A549 (cell line): Measurements from ENCODE around the gene POLR3H. TPM values are rescaled to one million over a fixed set of nuclear protein-coding genes. Genes with fewer than 3 reads are reported as not detected.

ENCODE experiments used
- ATAC-seq, 2 experiments: fragments of 200-7000 bp in 1 of 2; fragments of >200 bp in 1 of 2; cut with Nextera tagmentation in 1 of 2; cut with Tn5 transposase in 1 of 2; 3 replicates each; pipeline versions ENCODE4 v1.8.0 to v1.9.1; 2018 to 2020; ENCODE audit warnings: mild to moderate bottlenecking in 1 of 2, moderate library complexity in 1 of 2
- CTCF ChIA-PET: fragments of 300-600 bp; sonication (Branson Sonifier 250); formaldehyde crosslinking; extraction: SDS; loops from one replicate; lab custom pipeline; 2021; ENCODE audit warnings: antibody characterized with exemption, inconsistent platforms; lab: Yijun Ruan, JAX
- POLR2A ChIA-PET: fragments of 350-600 bp; formaldehyde crosslinking; extraction: SDS; loops from one replicate; lab custom pipeline; 2021; ENCODE audit warnings: antibody characterized with exemption, inconsistent platforms; lab: Yijun Ruan, JAX
- DNase-seq, 2 experiments: peaks; one replicate each; pipeline versions ENCODE4 v3.0.0 to v3.0.0-alpha.2; 2011 to 2016; ENCODE audit warnings: low read depth in 1 of 2, low spot score in 1 of 2
- FAIRE-seq: peaks from 2 replicates; lab custom pipeline; 2011; peaks lifted over from hg19 to GRCh38; lab: Jason Lieb, UNC
- H3K27ac ChIP-seq, 2 experiments: fragments of >200 bp; sonication (Bioruptor Twin); formaldehyde crosslinking; 3 replicates each; pipeline ENCODE4 v1.5.1; 2016 to 2017
- H3K4me1 ChIP-seq: fragments of >200 bp; sonication (Bioruptor Twin); formaldehyde crosslinking; 3 replicates; pipeline ENCODE4 v1.6.1; 2016
- H3K4me2 ChIP-seq: fragments of >200 bp; sonication (Bioruptor Twin); formaldehyde crosslinking; 3 replicates; pipeline ENCODE4 v1.6.1; 2016
- H3K4me3 ChIP-seq: fragments of >200 bp; sonication (Bioruptor Twin); formaldehyde crosslinking; 3 replicates; pipeline ENCODE4 v1.5.1; 2016
- H3K9me3 ChIP-seq: fragments of >200 bp; sonication (Bioruptor Twin); formaldehyde crosslinking; 3 replicates; pipeline ENCODE4 v1.6.1; 2016
- BCL3 ChIP-seq: fragments of >200 bp; sonication (Bioruptor Twin); formaldehyde crosslinking; IDR thresholded peaks from 3 replicates; pipeline ENCODE4 v1.6.1; 2016
- CBX2 ChIP-seq: fragments of 200-600 bp; sonication (generic); IDR thresholded peaks from 2 replicates; pipeline ENCODE4 v1.6.1; 2016; ENCODE audit warnings: low read depth, mild to moderate bottlenecking, borderline replicate concordance
- CHD4 ChIP-seq: fragments of 200-600 bp; sonication (generic); IDR thresholded peaks from 2 replicates; pipeline ENCODE4 v1.6.1; 2016; ENCODE audit warnings: antibody characterized with exemption, mild to moderate bottlenecking, borderline replicate concordance
- CTCF ChIP-seq: fragments of >200 bp; sonication (Bioruptor Twin); formaldehyde crosslinking; IDR thresholded peaks from 3 replicates; pipeline ENCODE4 v1.5.1; 2016
- EP300 ChIP-seq, 2 experiments: fragments of >200 bp; sonication (Bioruptor Twin); formaldehyde crosslinking; IDR thresholded peaks; 2 replicates in 1 of 2; 3 replicates in 1 of 2; pipeline ENCODE4 v1.6.1; 2016 to 2017
- FOSB ChIP-seq: fragments of 250-450 bp; sonication (Bioruptor Pico); IDR thresholded peaks from 2 replicates; pipeline ENCODE4 v1.5.0; 2020; ENCODE audit warnings: mild to moderate bottlenecking, moderate library complexity
- HMGXB4 ChIP-seq: fragments of 250-450 bp; sonication (Bioruptor Pico); IDR thresholded peaks from 2 replicates; pipeline ENCODE4 v1.5.0; 2021; ENCODE audit warnings: mild to moderate bottlenecking, moderate library complexity, borderline replicate concordance
- JUNB ChIP-seq: fragments of >200 bp; sonication (Bioruptor Twin); formaldehyde crosslinking; IDR thresholded peaks from 2 replicates; pipeline ENCODE4 v1.6.1; 2016
- MAFK ChIP-seq: fragments of 450-650 bp; IDR thresholded peaks from 2 replicates; pipeline ENCODE4 v1.6.1; 2014; ENCODE audit not compliant: partially characterized antibody
- MAX ChIP-seq: IDR thresholded peaks from 2 replicates; pipeline ENCODE4 v1.6.1; 2012
- RAD21 ChIP-seq, 2 experiments: fragments of >200 bp in 1 of 2; sonication (Bioruptor Twin) in 1 of 2; formaldehyde crosslinking in 1 of 2; IDR thresholded peaks in 1 of 2; conservative IDR thresholded peaks in 1 of 2; 2 replicates in 1 of 2; 3 replicates in 1 of 2; pipeline ENCODE4 v1.6.1; 2012 to 2018; ENCODE audit warnings: inconsistent platforms in 1 of 2
- RCOR1 ChIP-seq: fragments of 150-350 bp; IDR thresholded peaks from 2 replicates; pipeline ENCODE4 v1.6.1; 2014; ENCODE audit warnings: antibody characterized with exemption, low read length, low read depth
- REST ChIP-seq: fragments of 200-600 bp; sonication (generic); IDR thresholded peaks from 2 replicates; pipeline ENCODE4 v1.6.1; 2016; ENCODE audit warnings: antibody characterized with exemption, mild to moderate bottlenecking, moderate library complexity
- SMC3 ChIP-seq: fragments of >200 bp; sonication (Bioruptor Twin); formaldehyde crosslinking; IDR thresholded peaks from 3 replicates; pipeline ENCODE4 v1.6.1; 2018; ENCODE audit warnings: inconsistent platforms
- USF2 ChIP-seq: fragments of 450-650 bp; IDR thresholded peaks from 2 replicates; pipeline ENCODE4 v1.6.1; 2014; ENCODE audit warnings: antibody characterized with exemption
- ZC3H11A ChIP-seq: fragments of 450-650 bp; IDR thresholded peaks from 2 replicates; pipeline ENCODE4 v1.6.1; 2014; ENCODE audit warnings: antibody characterized with exemption, mild to moderate bottlenecking
- ZFP36 ChIP-seq: fragments of 450-650 bp; IDR thresholded peaks from 2 replicates; pipeline ENCODE4 v1.6.1; 2014; ENCODE audit warnings: borderline replicate concordance; ENCODE audit not compliant: partially characterized antibody
- ZSCAN20 ChIP-seq: fragments of 250-450 bp; sonication (Bioruptor Pico); IDR thresholded peaks from 2 replicates; pipeline ENCODE4 v1.8.0; 2022; ENCODE audit warnings: mild to moderate bottlenecking, moderate library complexity
- WGBS: methylation state at CpG from one replicate; pipeline ENCODE4 v1.1.6; 2017; ENCODE audit errors: missing lambda C conversion rate; 5-methylcytosine and 5-hydroxymethylcytosine counted together
- polyA plus RNA-seq, 4 experiments: library from polyadenylated mRNA; depleted of rRNA in 3 of 4; stranded (reverse); fragments of >200 nt; fragmentation: RNase III in 1 of 4; extraction: RNeasy Plus Mini Kit Qiagen cat#74134 plus additional on column Dnase treatment in 1 of 4; gene quantifications; 2 replicates in 3 of 4; 3 replicates in 1 of 4; pipeline ENCODE4 v1.2.3, GENCODE V29; 2011 to 2017

The POLR3H gene
- polyA plus RNA-seq, 2 of the 4 experiments (the other 2 are of a cell fraction): 24.5 to 27.7 TPM

GRCh38 chr22:41532908-41533825 is 11.1 kb downstream of the POLR3H start:
- ChIA-PET POLR2A (no interaction called here), CTCF (interaction anchor here (0.8 to 2.8 kb wide), 11 partner anchors 9 to 130 kb away, joined by 3 to 18 read pairs (median 4); partner anchors contain the start of genes POLR3H and XRCC6)
- Histone ChIP-seq H3K4me1 (no peaks in the 10 kb centered on the region), H3K9me3 (no peaks in the 10 kb centered on the region), H3K4me2 (no peak overlapping the region), H3K27ac (no peak overlapping the region)
- FAIRE-seq: no peak
- 48% methylated on average over 17 of the region's 19 CpGs for WGBS
- peak in 1 of 2 experiments; percentile 38; a peak in 1 of 5 replicates for TF ChIP-seq RAD21 (conservative IDR thresholded peaks at IDR 0.05 in 1 of 2, IDR thresholded peaks at IDR 0.05 in 1 of 2)
- 0 out of 3 replicates have a peak, but pooled peaks have one; percentile 12 for TF ChIP-seq SMC3
- no peak for TF ChIP-seq MAX
- peak; percentile 55 for TF ChIP-seq CTCF
- no peak for TF ChIP-seq JUNB
- TF ChIP-seq, all 56 proteins: peak for 3
- ATAC-seq: peak; percentile 64 to 80
- H3K4me3 ChIP-seq: no peak overlapping the region
- peak; percentile 47 to 54 for DNase-seq

- DNase-seq (no peak), ATAC-seq (no peak), FAIRE-seq (no peak)
- H3K27ac ChIP-seq: no peak overlapping the region
- TF ChIP-seq EP300 (IDR thresholded peaks at IDR 0.05) (no peak), CBX2 (no peak), REST (no peak), ZSCAN20 (CRISPR knock-in tag) (no peak), MAFK (no peak), ZFP36 (no peak), HMGXB4 (CRISPR knock-in tag) (no peak), CHD4 (no peak), CTCF (no peak), ZC3H11A (no peak), BCL3 (no peak), USF2 (no peak), FOSB (CRISPR knock-in tag) (no peak), RCOR1 (no peak)
- no peaks in the 10 kb centered on the region for H3K9me3 ChIP-seq
- H3K4me1 ChIP-seq: no peaks in the 10 kb centered on the region
- H3K4me2 ChIP-seq: no peak overlapping the region
- ChIA-PET CTCF (interaction anchor here (0.6 to 2.8 kb wide), 8 partner anchors 10 to 130 kb away, joined by 3 to 18 read pairs (median 6); partner anchors contain the start of gene POLR3H), POLR2A (no interaction called here)
- WGBS: 93% methylated on average over 11 of the region's 17 CpGs
- no peak overlapping the region for H3K4me3 ChIP-seq
These were observed 12.4 kb downstream of the POLR3H start for GRCh38 chr22:41531715-41532477.
